ENCODE results near the gene SLX1A.
A peak's percentile ranks its signal among the peaks of the same experiment; 100 is the strongest.
"Not testable (repeated sequence)": the region's sequence is repeated elsewhere in the genome, so short reads cannot be mapped to it uniquely, and the experiment has no call there.

SLX1A gene

GRCh38 chr16:30193615-30194014, at the start of gene SLX1A, which contains the start of gene BOLA2B:
Gene SLX1A, plus strand, starts transcription at chr16:30193875. Its CDS starts 210 bp downstream, at chr16:30194085.
Gene BOLA2B, minus strand, starts transcription at chr16:30193666. Its CDS starts 71 bp downstream, at chr16:30193595.
- DNase-seq (ENCODE audit: low read depth); H3K36me3 ChIP-seq (ENCODE audit: control insufficient read depth, insufficient read depth, low read length, severe bottlenecking); H3K4me1 ChIP-seq (ENCODE audit: control insufficient read depth, insufficient read depth, low read length); H3K9me3 ChIP-seq (ENCODE audit: control insufficient read depth, low read length); H3K9ac ChIP-seq (ENCODE audit: low read length); H3K27me3 ChIP-seq (replicated peaks; ENCODE audit: control insufficient read depth, insufficient read depth, low read length): not testable (repeated sequence)
- H3K4me3 ChIP-seq (ENCODE audit: low read length) = peak within 1 kb of the TSS; percentile 68

- H3K9ac ChIP-seq (ENCODE audit: low read length) = no peak overlapping the region
- no peak overlapping the region for H3K4me3 ChIP-seq (ENCODE audit: low read length)
- peaks cover 5% of the 10 kb centered on the region for H3K9me3 ChIP-seq (ENCODE audit: control insufficient read depth, low read length)
- no peaks in the 10 kb centered on the region for H3K4me1 ChIP-seq (ENCODE audit: control insufficient read depth, insufficient read depth, low read length)
- DNase-seq (ENCODE audit: low read depth) = no peak
- H3K27me3 ChIP-seq (replicated peaks; ENCODE audit: control insufficient read depth, insufficient read depth, low read length) = peaks cover 3% of the 10 kb centered on the region
- no peaks in the 10 kb centered on the region for H3K36me3 ChIP-seq (ENCODE audit: control insufficient read depth, insufficient read depth, low read length, severe bottlenecking)
Measured at GRCh38 chr16:30144017-30144416, 49.7 kb upstream of the SLX1A start.

- no peaks in the 10 kb centered on the region for H3K36me3 ChIP-seq (ENCODE audit: control insufficient read depth, insufficient read depth, low read length, severe bottlenecking)
- H3K4me3 ChIP-seq (ENCODE audit: low read length) = no peak overlapping the region
- H3K4me1 ChIP-seq (ENCODE audit: control insufficient read depth, insufficient read depth, low read length) = no peaks in the 10 kb centered on the region
- peaks cover 14% of the 10 kb centered on the region for H3K9me3 ChIP-seq (ENCODE audit: control insufficient read depth, low read length)
- no peak overlapping the region for H3K9ac ChIP-seq (ENCODE audit: low read length)
- H3K27me3 ChIP-seq (replicated peaks; ENCODE audit: control insufficient read depth, insufficient read depth, low read length) = peaks cover 2% of the 10 kb centered on the region
- DNase-seq (ENCODE audit: low read depth) = no peak
Measured at GRCh38 chr16:30144917-30145316, 48.8 kb upstream of the SLX1A start.

GRCh38 chr16:30145657-30146056, 48.0 kb upstream of the SLX1A start:
- H3K27me3 ChIP-seq (replicated peaks; ENCODE audit: control insufficient read depth, insufficient read depth, low read length) = no peaks in the 10 kb centered on the region
- H3K36me3 ChIP-seq (ENCODE audit: control insufficient read depth, insufficient read depth, low read length, severe bottlenecking) = no peaks in the 10 kb centered on the region
- H3K9ac ChIP-seq (ENCODE audit: low read length) = no peak overlapping the region
- no peaks in the 10 kb centered on the region for H3K4me1 ChIP-seq (ENCODE audit: control insufficient read depth, insufficient read depth, low read length)
- DNase-seq (ENCODE audit: low read depth) = no peak
- no peak overlapping the region for H3K4me3 ChIP-seq (ENCODE audit: low read length)
- peaks cover 15% of the 10 kb centered on the region for H3K9me3 ChIP-seq (ENCODE audit: control insufficient read depth, low read length)

GRCh38 chr16:30147843-30148510, 45.7 kb upstream of the SLX1A start:
- Histone ChIP-seq H3K27me3 (replicated peaks; ENCODE audit: control insufficient read depth, insufficient read depth, low read length) (no peaks in the 10 kb centered on the region), H3K4me3 (ENCODE audit: low read length) (no peak overlapping the region), H3K4me1 (ENCODE audit: control insufficient read depth, insufficient read depth, low read length) (no peaks in the 10 kb centered on the region), H3K9ac (ENCODE audit: low read length) (no peak overlapping the region), H3K36me3 (ENCODE audit: control insufficient read depth, insufficient read depth, low read length, severe bottlenecking) (no peaks in the 10 kb centered on the region), H3K9me3 (ENCODE audit: control insufficient read depth, low read length) (peaks cover 15% of the 10 kb centered on the region)
- no peak for DNase-seq (ENCODE audit: low read depth)

- H3K27me3 ChIP-seq (replicated peaks; ENCODE audit: control insufficient read depth, insufficient read depth, low read length) = no peaks in the 10 kb centered on the region
- H3K4me3 ChIP-seq (ENCODE audit: low read length) = no peak overlapping the region
- no peak for DNase-seq (ENCODE audit: low read depth)
- H3K36me3 ChIP-seq (ENCODE audit: control insufficient read depth, insufficient read depth, low read length, severe bottlenecking) = no peaks in the 10 kb centered on the region
- H3K9me3 ChIP-seq (ENCODE audit: control insufficient read depth, low read length) = peaks cover 15% of the 10 kb centered on the region
- no peaks in the 10 kb centered on the region for H3K4me1 ChIP-seq (ENCODE audit: control insufficient read depth, insufficient read depth, low read length)
- H3K9ac ChIP-seq (ENCODE audit: low read length) = no peak overlapping the region
Measured at GRCh38 chr16:30149250-30149930, 44.3 kb upstream of the SLX1A start.

- Histone ChIP-seq H3K27me3 (replicated peaks; ENCODE audit: control insufficient read depth, insufficient read depth, low read length) (no peaks in the 10 kb centered on the region), H3K9ac (ENCODE audit: low read length) (no peak overlapping the region), H3K9me3 (ENCODE audit: control insufficient read depth, low read length) (peaks cover 15% of the 10 kb centered on the region), H3K4me1 (ENCODE audit: control insufficient read depth, insufficient read depth, low read length) (no peaks in the 10 kb centered on the region), H3K4me3 (ENCODE audit: low read length) (no peak overlapping the region), H3K36me3 (ENCODE audit: control insufficient read depth, insufficient read depth, low read length, severe bottlenecking) (no peaks in the 10 kb centered on the region)
- no peak for DNase-seq (ENCODE audit: low read depth)
Measured at GRCh38 chr16:30151091-30151490, 42.6 kb upstream of the SLX1A start.

- H3K9ac ChIP-seq (ENCODE audit: low read length) = no peak overlapping the region
- H3K27me3 ChIP-seq (replicated peaks; ENCODE audit: control insufficient read depth, insufficient read depth, low read length) = no peaks in the 10 kb centered on the region
- no peaks in the 10 kb centered on the region for H3K4me1 ChIP-seq (ENCODE audit: control insufficient read depth, insufficient read depth, low read length)
- no peaks in the 10 kb centered on the region for H3K36me3 ChIP-seq (ENCODE audit: control insufficient read depth, insufficient read depth, low read length, severe bottlenecking)
- H3K9me3 ChIP-seq (ENCODE audit: control insufficient read depth, low read length) = peaks cover 15% of the 10 kb centered on the region
- H3K4me3 ChIP-seq (ENCODE audit: low read length) = no peak overlapping the region
- no peak for DNase-seq (ENCODE audit: low read depth)
Measured at GRCh38 chr16:30152517-30152916, 41.2 kb upstream of the SLX1A start.

GRCh38 chr16:30155188-30155587, 38.5 kb upstream of the SLX1A start:
- no peaks in the 10 kb centered on the region for H3K9me3 ChIP-seq (ENCODE audit: control insufficient read depth, low read length)

GRCh38 chr16:30157214-30157613, 36.5 kb upstream of the SLX1A start:
- no peaks in the 10 kb centered on the region for H3K27me3 ChIP-seq (replicated peaks; ENCODE audit: control insufficient read depth, insufficient read depth, low read length)
- H3K4me1 ChIP-seq (ENCODE audit: control insufficient read depth, insufficient read depth, low read length) = no peaks in the 10 kb centered on the region
- no peak overlapping the region for H3K4me3 ChIP-seq (ENCODE audit: low read length)
- no peak overlapping the region for H3K9ac ChIP-seq (ENCODE audit: low read length)
- DNase-seq (ENCODE audit: low read depth) = no peak
- H3K9me3 ChIP-seq (ENCODE audit: control insufficient read depth, low read length) = no peaks in the 10 kb centered on the region
- no peaks in the 10 kb centered on the region for H3K36me3 ChIP-seq (ENCODE audit: control insufficient read depth, insufficient read depth, low read length, severe bottlenecking)

More at GRCh38 chr16:30155188-30155587, 38.5 kb upstream of the SLX1A start:
- Histone ChIP-seq H3K27me3 (replicated peaks; ENCODE audit: control insufficient read depth, insufficient read depth, low read length) (no peaks in the 10 kb centered on the region), H3K4me3 (ENCODE audit: low read length) (no peak overlapping the region), H3K4me1 (ENCODE audit: control insufficient read depth, insufficient read depth, low read length) (no peaks in the 10 kb centered on the region), H3K36me3 (ENCODE audit: control insufficient read depth, insufficient read depth, low read length, severe bottlenecking) (no peaks in the 10 kb centered on the region), H3K9ac (ENCODE audit: low read length) (no peak overlapping the region)
- no peak for DNase-seq (ENCODE audit: low read depth)

- Histone ChIP-seq H3K9ac (ENCODE audit: low read length) (no peak overlapping the region), H3K4me1 (ENCODE audit: control insufficient read depth, insufficient read depth, low read length) (no peaks in the 10 kb centered on the region), H3K9me3 (ENCODE audit: control insufficient read depth, low read length) (no peaks in the 10 kb centered on the region), H3K4me3 (ENCODE audit: low read length) (no peak overlapping the region), H3K27me3 (replicated peaks; ENCODE audit: control insufficient read depth, insufficient read depth, low read length) (no peaks in the 10 kb centered on the region), H3K36me3 (ENCODE audit: control insufficient read depth, insufficient read depth, low read length, severe bottlenecking) (no peaks in the 10 kb centered on the region)
- no peak for DNase-seq (ENCODE audit: low read depth)
Measured at GRCh38 chr16:30163538-30163937, 30.1 kb upstream of the SLX1A start.

Measured in adipocyte (in vitro differentiated cells).